ENCODE measurements around the gene LRP5. TPM values are rescaled to one million over a fixed set of nuclear protein-coding genes. Genes with fewer than 3 reads are reported as not detected.

LRP5 gene
- total and polyA plus RNA-seq, 9 of the 15 experiments (the other 6 are each of a cell fraction or from before 2014, with no cell fraction given): 0.48 to 44.2 (median 13.5) TPM

DNA sequence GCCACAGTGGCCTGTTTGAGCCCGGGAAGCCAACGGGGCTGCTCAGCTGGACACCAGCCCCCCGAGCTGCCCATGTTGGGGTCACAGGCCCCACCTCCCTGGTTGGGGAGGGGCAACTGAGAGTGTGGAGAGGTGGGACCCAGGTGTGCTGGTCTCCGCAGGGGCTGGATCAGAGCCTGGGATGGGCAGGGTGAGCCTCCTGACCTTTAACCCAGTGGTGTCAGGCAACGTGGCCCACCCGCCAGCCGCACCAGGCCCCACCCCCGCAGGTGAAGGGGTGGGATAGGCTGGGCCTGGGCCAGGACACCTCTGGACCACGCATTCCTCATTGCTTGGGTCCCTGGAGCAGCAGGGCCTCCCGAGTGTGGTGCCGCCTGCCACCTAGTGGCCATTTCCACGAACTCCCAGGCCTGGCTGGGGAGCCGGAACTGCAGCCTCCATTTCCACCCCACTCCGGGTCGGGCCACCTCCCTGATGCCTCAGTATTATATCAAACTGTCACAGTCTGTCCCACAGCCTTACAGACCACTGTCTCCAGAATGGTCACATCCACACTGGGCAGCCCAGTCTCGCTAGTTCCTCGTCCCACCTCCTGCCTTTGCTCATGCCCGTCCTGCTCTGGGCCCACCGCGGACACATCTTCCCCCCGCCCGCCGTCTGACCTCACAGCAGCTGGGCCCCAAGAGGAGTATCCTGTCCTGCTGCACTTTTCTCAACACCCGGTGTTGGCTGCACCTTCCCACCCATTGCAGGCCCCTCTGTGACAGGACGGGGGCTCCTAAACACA, 134.8 kb downstream of the LRP5 start (continued):
- TF ChIP-seq SP2 (IDR thresholded peaks at IDR 0.05; ENCODE audit: extremely low read depth, low read depth, low read length, poor library complexity, severe bottlenecking) (no peak), SP1 (CRISPR knock-in tag; IDR thresholded peaks at IDR 0.05) (0 out of 2 replicates have a peak, but pooled peaks have one; percentile 24), PYGO2 (tag; IDR thresholded peaks at IDR 0.05) (no peak), YY1 (IDR thresholded peaks at IDR 0.05; ENCODE audit: borderline replicate concordance in 1 of 3, control insufficient read depth in 1 of 3, extremely low read depth in 1 of 3, insufficient read depth in 3 of 3, insufficient read length in 1 of 3, insufficient replicate concordance in 2 of 3, low read depth in 1 of 3, low read length in 2 of 3) (peak in 2 of 3 experiments; percentile 43 to 62), HDAC3 (IDR thresholded peaks at IDR 0.05; ENCODE audit: borderline replicate concordance, partially characterized antibody) (no peak), PHB2 (IDR thresholded peaks at IDR 0.05; ENCODE audit: low read depth) (no peak), GABPA (tag; conservative IDR thresholded peaks at IDR 0.05; ENCODE audit: low read depth) (no peak), POLR2G (IDR thresholded peaks at IDR 0.05; ENCODE audit: low read depth, low read length) (peak; percentile 33; the same call in 1 of the 2 replicates), SPI1 (IDR thresholded peaks at IDR 0.05; ENCODE audit: borderline replicate concordance, low read depth, low read length) (no peak), STAG1 (CRISPR knock-in tag; IDR thresholded peaks at IDR 0.05; ENCODE audit: borderline replicate concordance) (peak; percentile 87), HDAC1 (IDR thresholded peaks at IDR 0.05) (no peak), RAD21 (CRISPR knock-in tag; conservative IDR thresholded peaks at IDR 0.05 in 1 of 2, IDR thresholded peaks at IDR 0.05 in 1 of 2) (peak; percentile 54 to 79), SMAD4 (CRISPR knock-in tag; conservative IDR thresholded peaks at IDR 0.05) (no peak), RFX1 (IDR thresholded peaks at IDR 0.05) (no peak), JUND (IDR thresholded peaks at IDR 0.05; ENCODE audit: borderline replicate concordance, low read depth, low read length) (0 out of 2 replicates have a peak, but pooled peaks have one; percentile 37), JUND (tag; IDR thresholded peaks at IDR 0.05; ENCODE audit: borderline replicate concordance, low read depth, low read length) (no peak)
- TF ChIP-seq, protein P1, sequence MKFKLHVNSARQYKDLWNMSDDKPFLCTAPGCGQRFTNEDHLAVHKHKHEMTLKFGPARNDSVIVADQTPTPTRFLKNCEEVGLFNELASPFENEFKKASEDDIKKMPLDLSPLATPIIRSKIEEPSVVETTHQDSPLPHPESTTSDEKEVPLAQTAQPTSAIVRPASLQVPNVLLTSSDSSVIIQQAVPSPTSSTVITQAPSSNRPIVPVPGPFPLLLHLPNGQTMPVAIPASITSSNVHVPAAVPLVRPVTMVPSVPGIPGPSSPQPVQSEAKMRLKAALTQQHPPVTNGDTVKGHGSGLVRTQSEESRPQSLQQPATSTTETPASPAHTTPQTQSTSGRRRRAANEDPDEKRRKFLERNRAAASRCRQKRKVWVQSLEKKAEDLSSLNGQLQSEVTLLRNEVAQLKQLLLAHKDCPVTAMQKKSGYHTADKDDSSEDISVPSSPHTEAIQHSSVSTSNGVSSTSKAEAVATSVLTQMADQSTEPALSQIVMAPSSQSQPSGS (CRISPR knock-in tag; IDR thresholded peaks at IDR 0.05): no peak
- TF ChIP-seq, protein P2, sequence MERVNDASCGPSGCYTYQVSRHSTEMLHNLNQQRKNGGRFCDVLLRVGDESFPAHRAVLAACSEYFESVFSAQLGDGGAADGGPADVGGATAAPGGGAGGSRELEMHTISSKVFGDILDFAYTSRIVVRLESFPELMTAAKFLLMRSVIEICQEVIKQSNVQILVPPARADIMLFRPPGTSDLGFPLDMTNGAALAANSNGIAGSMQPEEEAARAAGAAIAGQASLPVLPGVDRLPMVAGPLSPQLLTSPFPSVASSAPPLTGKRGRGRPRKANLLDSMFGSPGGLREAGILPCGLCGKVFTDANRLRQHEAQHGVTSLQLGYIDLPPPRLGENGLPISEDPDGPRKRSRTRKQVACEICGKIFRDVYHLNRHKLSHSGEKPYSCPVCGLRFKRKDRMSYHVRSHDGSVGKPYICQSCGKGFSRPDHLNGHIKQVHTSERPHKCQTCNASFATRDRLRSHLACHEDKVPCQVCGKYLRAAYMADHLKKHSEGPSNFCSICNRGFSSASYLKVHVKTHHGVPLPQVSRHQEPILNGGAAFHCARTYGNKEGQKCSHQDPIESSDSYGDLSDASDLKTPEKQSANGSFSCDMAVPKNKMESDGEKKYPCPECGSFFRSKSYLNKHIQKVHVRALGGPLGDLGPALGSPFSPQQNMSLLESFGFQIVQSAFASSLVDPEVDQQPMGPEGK (CRISPR knock-in tag; IDR thresholded peaks at IDR 0.05; ENCODE audit: borderline replicate concordance): no peak
- TF ChIP-seq, protein P3, sequence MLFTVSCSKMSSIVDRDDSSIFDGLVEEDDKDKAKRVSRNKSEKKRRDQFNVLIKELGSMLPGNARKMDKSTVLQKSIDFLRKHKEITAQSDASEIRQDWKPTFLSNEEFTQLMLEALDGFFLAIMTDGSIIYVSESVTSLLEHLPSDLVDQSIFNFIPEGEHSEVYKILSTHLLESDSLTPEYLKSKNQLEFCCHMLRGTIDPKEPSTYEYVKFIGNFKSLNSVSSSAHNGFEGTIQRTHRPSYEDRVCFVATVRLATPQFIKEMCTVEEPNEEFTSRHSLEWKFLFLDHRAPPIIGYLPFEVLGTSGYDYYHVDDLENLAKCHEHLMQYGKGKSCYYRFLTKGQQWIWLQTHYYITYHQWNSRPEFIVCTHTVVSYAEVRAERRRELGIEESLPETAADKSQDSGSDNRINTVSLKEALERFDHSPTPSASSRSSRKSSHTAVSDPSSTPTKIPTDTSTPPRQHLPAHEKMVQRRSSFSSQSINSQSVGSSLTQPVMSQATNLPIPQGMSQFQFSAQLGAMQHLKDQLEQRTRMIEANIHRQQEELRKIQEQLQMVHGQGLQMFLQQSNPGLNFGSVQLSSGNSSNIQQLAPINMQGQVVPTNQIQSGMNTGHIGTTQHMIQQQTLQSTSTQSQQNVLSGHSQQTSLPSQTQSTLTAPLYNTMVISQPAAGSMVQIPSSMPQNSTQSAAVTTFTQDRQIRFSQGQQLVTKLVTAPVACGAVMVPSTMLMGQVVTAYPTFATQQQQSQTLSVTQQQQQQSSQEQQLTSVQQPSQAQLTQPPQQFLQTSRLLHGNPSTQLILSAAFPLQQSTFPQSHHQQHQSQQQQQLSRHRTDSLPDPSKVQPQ (CRISPR knock-in tag; IDR thresholded peaks at IDR 0.05; ENCODE audit: borderline replicate concordance): no peak

Measured in K562 (cell line).